Fibroblast of lung (primary cell): ENCODE data around the gene FGF13. TPM values are rescaled to one million over a fixed set of nuclear protein-coding genes. Genes with fewer than 3 reads are reported as not detected.

Experiments
- DNase-seq, 2 donors: peaks; one replicate each; pipeline versions ENCODE4 v3.0.0 to v3.0.0-alpha.2; 2010; ENCODE audit warnings: low read depth in 2 of 2
- H2AFZ ChIP-seq: 2 replicates; pipeline ENCODE4 v1.5.1; 2012; ENCODE audit warnings: low read length, control low read depth, inconsistent platforms
- H3K27ac ChIP-seq: 2 replicates; pipeline ENCODE4 v1.5.1; 2011; ENCODE audit warnings: low read length, control low read depth; ENCODE audit not compliant: insufficient read depth
- H3K27me3 ChIP-seq: 2 replicates; pipeline ENCODE4 v1.5.1; 2011; ENCODE audit warnings: mild to moderate bottlenecking, low read length; ENCODE audit not compliant: control insufficient read depth, insufficient read depth
- H3K36me3 ChIP-seq: 2 replicates; pipeline ENCODE4 v1.5.1; 2011; ENCODE audit warnings: low read length; ENCODE audit not compliant: control insufficient read depth, insufficient read depth
- H3K4me1 ChIP-seq: 2 replicates; pipeline ENCODE4 v1.5.1; 2011; ENCODE audit warnings: low read length; ENCODE audit not compliant: control insufficient read depth, insufficient read depth; ENCODE audit errors: extremely low read depth
- H3K4me2 ChIP-seq: 2 replicates; pipeline ENCODE4 v1.5.1; 2011; ENCODE audit warnings: low read length, control low read depth; ENCODE audit not compliant: insufficient read depth; ENCODE audit errors: extremely low read depth
- H3K4me3 ChIP-seq, 4 experiments: fragments of 200-600 bp in 1 of 4; sonication (generic) in 1 of 4; replicated peaks in 1 of 4; 2 replicates each; pipeline ENCODE4 v1.5.1; 2011 to 2016; ENCODE audit warnings: low read length in 4 of 4, low read depth in 3 of 4, mild to moderate bottlenecking in 3 of 4, control low read depth in 2 of 4, inconsistent platforms in 1 of 4, mixed read lengths in 1 of 4; ENCODE audit not compliant: insufficient read depth in 1 of 4; ENCODE audit errors: control extremely low read depth in 1 of 4
- H3K79me2 ChIP-seq: 2 replicates; pipeline ENCODE4 v1.5.1; 2012; ENCODE audit warnings: mild to moderate bottlenecking, low read length, inconsistent platforms; ENCODE audit not compliant: control insufficient read depth, insufficient read depth
- H3K9ac ChIP-seq: 2 replicates; pipeline ENCODE4 v1.5.1; 2011; ENCODE audit warnings: mild to moderate bottlenecking, low read length, control low read depth; ENCODE audit not compliant: insufficient read depth
- H3K9me3 ChIP-seq: 2 replicates; pipeline ENCODE4 v1.5.1; 2012; ENCODE audit warnings: low read depth, low read length; ENCODE audit not compliant: control insufficient read depth, insufficient read depth
- H4K20me1 ChIP-seq: 2 replicates; pipeline ENCODE4 v1.5.1; 2011; ENCODE audit warnings: low read length; ENCODE audit not compliant: control insufficient read depth, insufficient read depth; ENCODE audit errors: extremely low read depth
- CTCF ChIP-seq, 2 donors: IDR thresholded peaks in 1 of 2; conservative IDR thresholded peaks in 1 of 2; 1 replicate in 1 of 2; 2 replicates in 1 of 2; pipeline ENCODE4 v1.5.1; 2011 to 2012; ENCODE audit warnings: low read length in 2 of 2, control low read depth in 1 of 2, inconsistent platforms in 1 of 2, low read depth in 1 of 2, mild to moderate bottlenecking in 1 of 2
- EZH2 ChIP-seq: IDR thresholded peaks from 2 replicates; pipeline ENCODE4 v1.5.1; 2012; ENCODE audit warnings: low read length, control low read depth, mild to moderate bottlenecking; ENCODE audit errors: missing control alignments
- polyA minus RNA-seq: library from RNA; depleted of rRNA, polyadenylated mRNA; stranded (reverse); fragments of >200 nt; gene quantifications from 2 replicates; pipeline ENCODE4 v1.2.3, GENCODE V29; 2011; ENCODE audit warnings: low replicate concordance
- polyA plus RNA-seq, 2 donors: library from polyadenylated mRNA; depleted of rRNA in 1 of 2; stranded (reverse) in 1 of 2; unstranded in 1 of 2; fragments of >200 nt; gene quantifications; 2 replicates each; pipeline ENCODE4 v1.2.1, GENCODE V29; 2011 to 2012; ENCODE audit warnings: missing spikeins in 1 of 2
- total RNA-seq: library from RNA; depleted of rRNA; stranded (reverse); fragments of >200 nt; gene quantifications from 2 replicates; pipeline ENCODE4 v1.2.1, GENCODE V29; 2014

The FGF13 gene
- total RNA-seq (4.6 and 9.6 TPM in 2 replicates), polyA plus RNA-seq (2.5 and 4.1 TPM in 2 replicates), polyA minus RNA-seq (4.3 TPM in 1 of 2 replicates, not detected in the other)
- polyA plus RNA-seq (2012), result 2.0 and 2.2 TPM in 2 replicates

DNA sequence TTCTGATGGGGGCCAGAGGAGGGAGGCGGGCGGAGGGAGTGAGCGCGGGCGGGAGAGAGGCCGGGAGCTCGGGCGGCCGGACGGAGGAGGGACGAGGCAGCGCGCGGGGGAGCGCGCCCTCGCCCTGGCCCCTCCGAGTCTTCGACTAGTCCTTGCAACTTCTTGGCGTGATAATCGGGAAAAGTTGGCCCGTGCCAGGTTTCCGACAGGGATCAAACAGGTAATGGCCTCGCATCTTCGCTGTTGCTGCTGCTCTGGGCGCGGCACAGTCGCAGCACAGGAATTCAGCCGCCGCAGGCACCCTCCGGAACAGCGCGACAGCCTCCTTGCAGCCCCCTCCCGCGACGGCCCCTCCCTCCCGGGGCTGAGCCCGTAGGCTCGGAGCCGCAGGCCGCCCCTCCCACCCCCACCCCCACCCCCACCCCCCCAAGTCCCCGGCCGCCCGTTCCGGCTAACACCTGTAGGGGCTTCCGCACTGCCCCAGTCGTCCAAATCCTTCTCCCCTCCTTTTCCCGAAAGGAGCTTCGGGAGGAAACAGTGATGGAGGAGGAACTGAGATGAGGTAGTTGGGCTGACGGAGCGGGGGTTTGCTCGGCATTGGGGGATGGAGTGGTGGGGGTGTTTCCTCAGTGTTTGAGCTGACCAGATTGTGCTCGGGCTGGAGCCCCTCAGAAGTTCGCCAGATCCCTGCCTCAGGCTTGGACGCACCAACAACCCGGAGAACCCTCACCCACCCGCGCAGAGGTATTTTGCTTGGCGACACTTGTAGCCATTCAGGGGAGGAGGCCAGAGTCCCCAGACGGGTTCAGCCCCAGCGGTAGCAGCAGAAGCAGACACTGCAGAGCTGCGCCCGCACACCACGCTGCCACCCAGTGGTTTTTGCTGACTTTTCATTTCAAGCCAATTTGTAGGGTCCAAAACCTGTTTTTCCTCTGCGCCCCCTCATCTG is at the start of gene FGF13:
FGF13 (minus strand) TSS at position 319 of the 949 bp plus-strand sequence. CDS start 714 bp downstream, outside the sequence.
- peak; percentile 1 to 27 for DNase-seq
- Histone ChIP-seq H3K4me3 (peak within 1 kb of the TSS in 2 of 4 experiments; percentile 37 to 41), H2AFZ (no peak within 1 kb of the TSS), H3K36me3 (no peaks in the 10 kb centered on the region), H3K4me1 (no peaks in the 10 kb centered on the region), H3K27ac (no peak within 1 kb of the TSS), H3K9ac (no peak within 1 kb of the TSS), H3K27me3 (no peaks in the 10 kb centered on the region), H3K9me3 (no peaks in the 10 kb centered on the region), H3K79me2 (no peaks in the 10 kb centered on the region), H3K4me2 (peak within 1 kb of the TSS; percentile 35), H4K20me1 (no peaks in the 10 kb centered on the region)
- TF ChIP-seq CTCF (conservative IDR thresholded peaks at IDR 0.05 in 1 of 2, IDR thresholded peaks at IDR 0.05 in 1 of 2; ENCODE audit: low read depth in 1 of 2, low read length in 2 of 2) (peak; percentile 5 to 13), EZH2 (peak; percentile 45)

- no peak overlapping the region for H3K4me3 ChIP-seq
- no peaks in the 10 kb centered on the region for H3K27me3 ChIP-seq
- H3K36me3 ChIP-seq, result no peaks in the 10 kb centered on the region
- no peak for DNase-seq
- H3K9me3 ChIP-seq, result no peaks in the 10 kb centered on the region
- no peaks in the 10 kb centered on the region for H3K4me1 ChIP-seq
- no peaks in the 10 kb centered on the region for H4K20me1 ChIP-seq
- no peak for TF ChIP-seq EZH2
- TF ChIP-seq CTCF (conservative IDR thresholded peaks at IDR 0.05 in 1 of 2, IDR thresholded peaks at IDR 0.05 in 1 of 2; ENCODE audit: low read depth in 1 of 2, low read length in 2 of 2), result no peak
- H3K4me2 ChIP-seq, result no peak overlapping the region
- H3K79me2 ChIP-seq, result no peaks in the 10 kb centered on the region
- H3K9ac ChIP-seq, result no peak overlapping the region
- no peak overlapping the region for H2AFZ ChIP-seq
- H3K27ac ChIP-seq, result no peak overlapping the region
These were observed 47.9 kb upstream of the FGF13 start for GRCh38 chrX:138759217-138759943.

- no peak overlapping the region for H3K27ac ChIP-seq
- no peaks in the 10 kb centered on the region for H4K20me1 ChIP-seq
- H3K9ac ChIP-seq, result no peak overlapping the region
- DNase-seq, result peak; percentile 62 to 78
- no peak overlapping the region for H3K4me2 ChIP-seq
- peak; percentile 26 to 36 for TF ChIP-seq CTCF (conservative IDR thresholded peaks at IDR 0.05 in 1 of 2, IDR thresholded peaks at IDR 0.05 in 1 of 2; ENCODE audit: low read depth in 1 of 2, low read length in 2 of 2)
- no peak for TF ChIP-seq EZH2
- H3K79me2 ChIP-seq, result no peaks in the 10 kb centered on the region
- H3K4me3 ChIP-seq, result no peak overlapping the region
- no peaks in the 10 kb centered on the region for H3K27me3 ChIP-seq
- H3K4me1 ChIP-seq, result no peaks in the 10 kb centered on the region
- H2AFZ ChIP-seq, result no peak overlapping the region
- no peaks in the 10 kb centered on the region for H3K9me3 ChIP-seq
- H3K36me3 ChIP-seq, result no peaks in the 10 kb centered on the region
These were observed 44.7 kb upstream of the FGF13 start for GRCh38 chrX:138756234-138756633.
